HG03575 (cell line): ENCODE data around the gene TMEM106C.
A peak's percentile ranks its signal among the peaks of the same experiment; 100 is the strongest.

Source experiments
- ATAC-seq: cut with Tn5 transposase; IDR thresholded peaks from one replicate; pipeline ENCODE4 v1.9.1; 2021; ENCODE audit not compliant: unreplicated experiment, insufficient number of reproducible peaks, low FRiP score; ENCODE audit errors: extremely low read depth

The TMEM106C gene

GRCh38 chr12:47963340-47964040, at the start of gene TMEM106C:
Gene TMEM106C, plus strand, starts transcription at chr12:47963596. Its CDS starts 641 bp downstream, at chr12:47964237.
- peak; percentile 77 for ATAC-seq

GRCh38 chr12:47920913-47921312, 42.5 kb upstream of the TMEM106C start:
- no peak for ATAC-seq

GRCh38 chr12:47921907-47922306, 41.5 kb upstream of the TMEM106C start:
- ATAC-seq, result no peak

GRCh38 chr12:47927346-47927745, 36.0 kb upstream of the TMEM106C start:
- ATAC-seq, result no peak

GRCh38 chr12:47930634-47931033, 32.8 kb upstream of the TMEM106C start:
- ATAC-seq, result no peak

GRCh38 chr12:47931187-47931586, 32.2 kb upstream of the TMEM106C start:
- no peak for ATAC-seq

- ATAC-seq, result no peak
These were observed 28.2 kb upstream of the TMEM106C start for GRCh38 chr12:47935184-47935583.

- ATAC-seq, result no peak
These were observed 25.3 kb upstream of the TMEM106C start for GRCh38 chr12:47938093-47938492.

GRCh38 chr12:47938594-47938993, 24.8 kb upstream of the TMEM106C start:
- ATAC-seq, result no peak

GRCh38 chr12:47939009-47939601, 24.3 kb upstream of the TMEM106C start:
- ATAC-seq, result no peak

GRCh38 chr12:47940773-47941474, 22.5 kb upstream of the TMEM106C start:
- no peak for ATAC-seq

GRCh38 chr12:47941475-47941780, 22.0 kb upstream of the TMEM106C start:
- ATAC-seq, result no peak

- ATAC-seq, result no peak
These were observed 21.4 kb upstream of the TMEM106C start for GRCh38 chr12:47941871-47942613.

GRCh38 chr12:47942614-47943225, 20.7 kb upstream of the TMEM106C start:
- no peak for ATAC-seq

- ATAC-seq, result no peak
These were observed 19.6 kb upstream of the TMEM106C start for GRCh38 chr12:47943623-47944340.

- no peak for ATAC-seq
These were observed 18.6 kb upstream of the TMEM106C start for GRCh38 chr12:47944685-47945340.

- no peak for ATAC-seq
These were observed 18.1 kb upstream of the TMEM106C start for GRCh38 chr12:47945341-47945728.
